CD14-positive monocyte (primary cell): ENCODE measurements around the gene DYNC1LI2. TPM values are rescaled to one million over a fixed set of nuclear protein-coding genes. Genes with fewer than 3 reads are reported as not detected.

ENCODE experiments used
- DNase-seq, 3 donors: peaks; one replicate each; pipeline ENCODE4 v3.0.0-alpha.2; 2011 to 2022
- H2AFZ ChIP-seq: 2 replicates; pipeline ENCODE4 v1.6.0; 2012; ENCODE audit warnings: mild to moderate bottlenecking, low read depth, low read length, inconsistent platforms; ENCODE audit not compliant: insufficient read depth, poor library complexity, severe bottlenecking
- H3K27ac ChIP-seq, 2 donors: 1 replicate in 1 of 2; 2 replicates in 1 of 2; pipeline ENCODE4 v1.5.1; 2012 to 2013; ENCODE audit warnings: low read length in 2 of 2, control low read depth in 1 of 2, inconsistent platforms in 1 of 2, low read depth in 1 of 2, mild to moderate bottlenecking in 1 of 2
- H3K27me3 ChIP-seq, 2 donors: one replicate each; pipeline versions ENCODE4 v1.6.0 to v1.6.1; 2011 to 2013; ENCODE audit warnings: low read length in 2 of 2; ENCODE audit not compliant: control insufficient read depth in 2 of 2, insufficient read depth in 2 of 2
- H3K36me3 ChIP-seq, 2 donors: replicated peaks in 1 of 2; 1 replicate in 1 of 2; 2 replicates in 1 of 2; pipeline versions ENCODE4 v1.5.1 to v1.6.1; 2012 to 2013; ENCODE audit warnings: low read length in 2 of 2, control low read depth in 1 of 2, inconsistent platforms in 1 of 2, mild to moderate bottlenecking in 1 of 2; ENCODE audit not compliant: insufficient read depth in 2 of 2, control insufficient read depth in 1 of 2
- H3K4me1 ChIP-seq, 2 donors: 1 replicate in 1 of 2; 2 replicates in 1 of 2; pipeline versions ENCODE4 v1.5.1 to v1.6.1; 2012 to 2013; ENCODE audit warnings: low read length in 2 of 2, control low read depth in 1 of 2, inconsistent platforms in 1 of 2, mild to moderate bottlenecking in 1 of 2, moderate library complexity in 1 of 2; ENCODE audit not compliant: insufficient read depth in 2 of 2, control insufficient read depth in 1 of 2
- H3K4me2 ChIP-seq: replicated peaks from 2 replicates; pipeline ENCODE3; 2012; ENCODE audit warnings: low read length, moderate library complexity, mild to moderate bottlenecking; ENCODE audit not compliant: poor library complexity, severe bottlenecking; ENCODE audit errors: extremely low read depth
- H3K4me3 ChIP-seq, 3 experiments: fragments of 200-600 bp in 1 of 3; sonication (generic) in 1 of 3; replicated peaks in 1 of 3; 1 replicate in 2 of 3; 2 replicates in 1 of 3; pipeline ENCODE4 v1.5.1; 2011 to 2013; ENCODE audit warnings: low read length in 3 of 3, mild to moderate bottlenecking in 3 of 3, control low read depth in 2 of 3, low read depth in 2 of 3, inconsistent platforms in 1 of 3, moderate library complexity in 1 of 3
- H3K79me2 ChIP-seq: 2 replicates; pipeline ENCODE4 v1.6.0; 2012; ENCODE audit warnings: mild to moderate bottlenecking, control low read depth, inconsistent platforms, low read length, moderate library complexity; ENCODE audit not compliant: insufficient read depth
- H3K9ac ChIP-seq: 2 replicates; pipeline ENCODE4 v1.6.0; 2017; ENCODE audit warnings: low read length, mild to moderate bottlenecking; ENCODE audit not compliant: insufficient read depth, poor library complexity, severe bottlenecking
- H3K9me3 ChIP-seq, 2 donors: replicated peaks in 1 of 2; 1 replicate in 1 of 2; 2 replicates in 1 of 2; pipeline versions ENCODE4 v1.5.1 to v1.6.1; 2012 to 2013; ENCODE audit warnings: low read length in 2 of 2, control low read depth in 1 of 2; ENCODE audit not compliant: control insufficient read depth in 1 of 2, insufficient read depth in 1 of 2
- H4K20me1 ChIP-seq: 2 replicates; pipeline ENCODE4 v1.6.0; 2012; ENCODE audit warnings: mild to moderate bottlenecking, low read length, control low read depth, moderate library complexity; ENCODE audit not compliant: insufficient read depth
- H3K27ac Mint-ChIP-seq, 7 donors: one replicate each; pipeline ENCODE4 v1.8.0; 2020; ENCODE audit warnings: mild to moderate bottlenecking in 7 of 7, mixed read lengths in 7 of 7, moderate library complexity in 6 of 7, inconsistent platforms in 2 of 7
- H3K27me3 Mint-ChIP-seq, 3 donors: one replicate each; pipeline ENCODE4 v1.8.0; 2021 to 2022; ENCODE audit warnings: low read depth in 3 of 3, mild to moderate bottlenecking in 3 of 3, mixed read lengths in 3 of 3, moderate library complexity in 3 of 3, inconsistent platforms in 1 of 3
- H3K36me3 Mint-ChIP-seq, 2 donors: one replicate each; pipeline ENCODE4 v1.8.0; 2020; ENCODE audit warnings: mixed read lengths in 2 of 2, inconsistent platforms in 1 of 2, mild to moderate bottlenecking in 1 of 2
- H3K4me1 Mint-ChIP-seq: one replicate; pipeline ENCODE4 v1.8.0; 2020; ENCODE audit warnings: mild to moderate bottlenecking, mixed read lengths
- H3K4me3 Mint-ChIP-seq, 2 donors: one replicate each; pipeline ENCODE4 v1.8.0; 2020; ENCODE audit warnings: mild to moderate bottlenecking in 2 of 2, mixed read lengths in 2 of 2, moderate library complexity in 1 of 2
- H3K9me3 Mint-ChIP-seq, 7 donors: one replicate each; pipeline ENCODE4 v1.8.0; 2020 to 2022; ENCODE audit warnings: mixed read lengths in 7 of 7, mild to moderate bottlenecking in 6 of 7, moderate library complexity in 6 of 7, inconsistent platforms in 2 of 7
- WGBS: methylation state at CpG from one replicate; pipeline ENCODE4 v1.1.5; 2013; ENCODE audit warnings: missing lambda C conversion rate; ENCODE audit not compliant: insufficient coverage; 5-methylcytosine and 5-hydroxymethylcytosine counted together
- intact Hi-C, 2 donors: fragments of 100-400 bp; cut with micrococcal nuclease; formaldehyde crosslinking; loops; one replicate each; pipeline versions ENCODE4 v1.15.0 to v1.15.1; 2023
- polyA plus RNA-seq, 3 donors: library from polyadenylated mRNA; depleted of rRNA in 1 of 3; unstranded in 2 of 3; stranded (reverse) in 1 of 3; fragments of 300-500 nt in 2 of 3; fragments of >200 nt in 1 of 3; fragmentation: Illumina TruSeq in 2 of 3; gene quantifications; 1 replicate in 2 of 3; 2 replicates in 1 of 3; pipeline ENCODE4 v1.2.3, GENCODE V29; 2012 to 2021
- TF ChIP-seq, protein P1 (sequence below): fragments of 200-600 bp; IDR thresholded peaks from one replicate; pipeline ENCODE4 v1.8.0; 2022; ENCODE audit warnings: antibody characterized with exemption, mild to moderate bottlenecking

Gene DYNC1LI2
- polyA plus RNA-seq, 3 donors = 14.9 to 125 (median 23.9) TPM

DNA sequence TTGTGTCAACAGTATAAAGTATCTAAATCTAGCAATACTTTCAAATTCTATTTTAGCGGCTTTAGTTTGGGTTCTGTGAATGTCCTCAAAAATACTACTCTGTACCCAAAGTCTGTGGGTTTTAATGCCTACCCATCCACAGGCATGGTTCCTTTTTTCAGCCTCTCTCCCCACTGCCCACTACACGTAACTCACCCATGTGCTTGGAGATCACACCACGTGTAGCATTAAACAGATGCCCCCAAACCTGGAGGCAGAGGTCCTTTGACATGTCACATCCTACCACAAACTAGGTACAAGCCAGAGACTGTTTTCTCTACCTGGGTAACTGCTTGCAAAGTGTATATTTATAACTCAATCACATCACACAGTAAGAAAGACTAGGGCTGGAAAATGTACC, 5.4 kb downstream of the DYNC1LI2 start:
- H3K79me2 ChIP-seq = peaks cover 63% of the 10 kb centered on the region
- H3K27ac Mint-ChIP-seq = peak overlapping the region in 6 of 7 donors; percentile 52 to 85 (median 68)

GRCh38 chr16:66741950-66742808, 9.2 kb downstream of the DYNC1LI2 start:
- Mint-ChIP-seq H3K4me1 (peaks cover 52% of the 10 kb centered on the region), H3K9me3 (no peaks in the 10 kb centered on the region), H3K27ac (peak overlapping the region; percentile 54 to 92 (median 80)), H3K36me3 (peaks cover 30 to 71% of the 10 kb centered on the region in 2 donors), H3K4me3 (peak overlapping the region; percentile 52 to 54), H3K27me3 (peaks cover 0 to 3% (median 0%) of the 10 kb centered on the region in 3 donors)
- peak overlapping the region; percentile 29 for H3K9ac ChIP-seq
- H3K4me3 ChIP-seq = peak overlapping the region in 1 of 3 experiments; percentile 35
- H3K9me3 ChIP-seq = no peaks in the 10 kb centered on the region
- DNase-seq = no peak
- H4K20me1 ChIP-seq = peaks cover 42% of the 10 kb centered on the region
- peak overlapping the region; percentile 58 for H3K4me2 ChIP-seq
- H3K36me3 ChIP-seq = peaks cover 32 to 57% of the 10 kb centered on the region in 2 donors
- TF ChIP-seq, protein P1, sequence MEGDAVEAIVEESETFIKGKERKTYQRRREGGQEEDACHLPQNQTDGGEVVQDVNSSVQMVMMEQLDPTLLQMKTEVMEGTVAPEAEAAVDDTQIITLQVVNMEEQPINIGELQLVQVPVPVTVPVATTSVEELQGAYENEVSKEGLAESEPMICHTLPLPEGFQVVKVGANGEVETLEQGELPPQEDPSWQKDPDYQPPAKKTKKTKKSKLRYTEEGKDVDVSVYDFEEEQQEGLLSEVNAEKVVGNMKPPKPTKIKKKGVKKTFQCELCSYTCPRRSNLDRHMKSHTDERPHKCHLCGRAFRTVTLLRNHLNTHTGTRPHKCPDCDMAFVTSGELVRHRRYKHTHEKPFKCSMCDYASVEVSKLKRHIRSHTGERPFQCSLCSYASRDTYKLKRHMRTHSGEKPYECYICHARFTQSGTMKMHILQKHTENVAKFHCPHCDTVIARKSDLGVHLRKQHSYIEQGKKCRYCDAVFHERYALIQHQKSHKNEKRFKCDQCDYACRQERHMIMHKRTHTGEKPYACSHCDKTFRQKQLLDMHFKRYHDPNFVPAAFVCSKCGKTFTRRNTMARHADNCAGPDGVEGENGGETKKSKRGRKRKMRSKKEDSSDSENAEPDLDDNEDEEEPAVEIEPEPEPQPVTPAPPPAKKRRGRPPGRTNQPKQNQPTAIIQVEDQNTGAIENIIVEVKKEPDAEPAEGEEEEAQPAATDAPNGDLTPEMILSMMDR = no peak
- no peak overlapping the region for H2AFZ ChIP-seq
- H3K79me2 ChIP-seq = peaks cover 60% of the 10 kb centered on the region
- intact Hi-C loops = loop anchor here in 1 of 2 donors (10.0 kb wide), 1 partner anchor 337 kb away; no protein-coding TSS in a partner anchor
- H3K4me1 ChIP-seq = peaks cover 64 to 67% of the 10 kb centered on the region in 2 donors
- H3K27ac ChIP-seq = peak overlapping the region; percentile 12 to 70
- no peaks in the 10 kb centered on the region for H3K27me3 ChIP-seq
- 58% methylated on average over 6 of the region's 10 CpGs for WGBS

More for the DNA sequence above, 5.4 kb downstream of the DYNC1LI2 start:
- peak overlapping the region in 1 of 2 donors; percentile 65 for H3K27ac ChIP-seq
- H3K4me3 ChIP-seq = no peak overlapping the region
- H3K4me1 ChIP-seq = peaks cover 74 to 83% of the 10 kb centered on the region in 2 donors
- H3K4me2 ChIP-seq = no peak overlapping the region
- H3K9me3 Mint-ChIP-seq = no peaks in the 10 kb centered on the region
- H3K36me3 ChIP-seq = peaks cover 33 to 53% of the 10 kb centered on the region in 2 donors
- peaks cover 58% of the 10 kb centered on the region for H4K20me1 ChIP-seq
- peaks cover 40 to 64% of the 10 kb centered on the region in 2 donors for H3K36me3 Mint-ChIP-seq
- H3K27me3 ChIP-seq = no peaks in the 10 kb centered on the region
- intact Hi-C loops = loop anchor here in 1 of 2 donors (10.0 kb wide), 1 partner anchor 341 kb away; no protein-coding TSS in a partner anchor
- no peak for DNase-seq
- TF ChIP-seq, protein P1 = no peak
- no peaks in the 10 kb centered on the region for H3K9me3 ChIP-seq
- H2AFZ ChIP-seq = no peak overlapping the region
- no peak overlapping the region for H3K4me3 Mint-ChIP-seq
- 6% methylated on average over 2 of the region's 3 CpGs for WGBS
- H3K9ac ChIP-seq = no peak overlapping the region
- peaks cover 0 to 3% (median 0%) of the 10 kb centered on the region in 3 donors for H3K27me3 Mint-ChIP-seq
- H3K4me1 Mint-ChIP-seq = peaks cover 68% of the 10 kb centered on the region
